ENCODE measurements around the gene CFAP54.
"Not testable (repeated sequence)": the region's sequence is repeated elsewhere in the genome, so short reads cannot be mapped to it uniquely, and the experiment has no call there.

The CFAP54 gene

GRCh38 chr12:96670334-96670899, 181.0 kb downstream of the CFAP54 start:
- TF ChIP-seq POLR2A (IDR thresholded peaks at IDR 0.05; ENCODE audit: extremely low read depth, insufficient read length) (no peak), MYC (IDR thresholded peaks at IDR 0.05; ENCODE audit: low read depth, low read length) (no peak), CTCF (IDR thresholded peaks at IDR 0.05; ENCODE audit: low read depth, low read length) (no peak), MAX (IDR thresholded peaks at IDR 0.05; ENCODE audit: low read depth, low read length) (no peak)
- no peak overlapping the region for H3K4me3 ChIP-seq (ENCODE audit: low read depth, low read length)
- no peak for DNase-seq (ENCODE audit: low read depth)

GRCh38 chr12:96675519-96675918, 186.1 kb downstream of the CFAP54 start:
- DNase-seq (ENCODE audit: low read depth), result not testable (repeated sequence)

GRCh38 chr12:96677363-96677762, 188.0 kb downstream of the CFAP54 start:
- no peak for TF ChIP-seq CTCF (IDR thresholded peaks at IDR 0.05; ENCODE audit: low read depth, low read length)
- TF ChIP-seq POLR2A (IDR thresholded peaks at IDR 0.05; ENCODE audit: extremely low read depth, insufficient read length), result no peak
- TF ChIP-seq MAX (IDR thresholded peaks at IDR 0.05; ENCODE audit: low read depth, low read length), result no peak
- TF ChIP-seq MYC (IDR thresholded peaks at IDR 0.05; ENCODE audit: low read depth, low read length), result no peak
- no peak overlapping the region for H3K4me3 ChIP-seq (ENCODE audit: low read depth, low read length)
- DNase-seq (ENCODE audit: low read depth), result no peak

More at GRCh38 chr12:96675519-96675918, 186.1 kb downstream of the CFAP54 start:
- not testable (repeated sequence) for H3K4me3 ChIP-seq (ENCODE audit: low read depth, low read length)

- TF ChIP-seq POLR2A (IDR thresholded peaks at IDR 0.05; ENCODE audit: extremely low read depth, insufficient read length) (no peak), MYC (IDR thresholded peaks at IDR 0.05; ENCODE audit: low read depth, low read length) (no peak), MAX (IDR thresholded peaks at IDR 0.05; ENCODE audit: low read depth, low read length) (no peak), CTCF (IDR thresholded peaks at IDR 0.05; ENCODE audit: low read depth, low read length) (no peak)
- DNase-seq (ENCODE audit: low read depth), result no peak
- H3K4me3 ChIP-seq (ENCODE audit: low read depth, low read length), result no peak overlapping the region
Measured at GRCh38 chr12:96687719-96688118, 198.3 kb downstream of the CFAP54 start.

- no peak overlapping the region for H3K4me3 ChIP-seq (ENCODE audit: low read depth, low read length)
- no peak for DNase-seq (ENCODE audit: low read depth)
- TF ChIP-seq MYC (IDR thresholded peaks at IDR 0.05; ENCODE audit: low read depth, low read length) (no peak), CTCF (IDR thresholded peaks at IDR 0.05; ENCODE audit: low read depth, low read length) (no peak), POLR2A (IDR thresholded peaks at IDR 0.05; ENCODE audit: extremely low read depth, insufficient read length) (no peak), MAX (IDR thresholded peaks at IDR 0.05; ENCODE audit: low read depth, low read length) (no peak)
Measured at GRCh38 chr12:96698521-96698920, 209.1 kb downstream of the CFAP54 start.

- TF ChIP-seq MYC (IDR thresholded peaks at IDR 0.05; ENCODE audit: low read depth, low read length), result no peak
- TF ChIP-seq POLR2A (IDR thresholded peaks at IDR 0.05; ENCODE audit: extremely low read depth, insufficient read length), result no peak
- TF ChIP-seq MAX (IDR thresholded peaks at IDR 0.05; ENCODE audit: low read depth, low read length), result no peak
- TF ChIP-seq CTCF (IDR thresholded peaks at IDR 0.05; ENCODE audit: low read depth, low read length), result no peak
- no peak for DNase-seq (ENCODE audit: low read depth)
- no peak overlapping the region for H3K4me3 ChIP-seq (ENCODE audit: low read depth, low read length)
Measured at GRCh38 chr12:96698965-96699364, 209.6 kb downstream of the CFAP54 start.
